ENCODE results near the gene TMEM134.

- no peak for TF ChIP-seq EZH2 (IDR thresholded peaks at IDR 0.05; ENCODE audit: borderline replicate concordance, low read depth, low read length, severe bottlenecking)
- no peak for TF ChIP-seq CTCF (IDR thresholded peaks at IDR 0.05; ENCODE audit: extremely low read depth in 1 of 2, insufficient read depth in 1 of 2, low read depth in 1 of 2, low read length in 2 of 2)
- no peak for TF ChIP-seq POLR2A (IDR thresholded peaks at IDR 0.05; ENCODE audit: low read depth, low read length)
- no peak for TF ChIP-seq POLR2AphosphoS5 (IDR thresholded peaks at IDR 0.05; ENCODE audit: insufficient read depth, low read depth, low read length)
- no peak for TF ChIP-seq MYC (IDR thresholded peaks at IDR 0.05; ENCODE audit: low read depth, low read length)
- TF ChIP-seq JUN (IDR thresholded peaks at IDR 0.05; ENCODE audit: borderline replicate concordance, insufficient read depth, insufficient read length, low read depth), result no peak
- no peak for TF ChIP-seq MAX (IDR thresholded peaks at IDR 0.05; ENCODE audit: insufficient read depth, insufficient read length)
- no peak for TF ChIP-seq FOS (IDR thresholded peaks at IDR 0.05; ENCODE audit: borderline replicate concordance, insufficient read depth, low read length)
- no peak for TF ChIP-seq GATA2 (IDR thresholded peaks at IDR 0.05; ENCODE audit: insufficient read depth, insufficient read length, low read depth, low read length)
Observed at GRCh38 chr11:67441731-67442351, 27.2 kb downstream of the TMEM134 start.
